H1 (cell line): ENCODE measurements around the gene RAB31. TPM values are rescaled to one million over a fixed set of nuclear protein-coding genes. Genes with fewer than 3 reads are reported as not detected.

Source experiments
- polyA plus RNA-seq, 7 experiments: library from polyadenylated mRNA; depleted of rRNA in 3 of 7; stranded (reverse) in 5 of 7; unstranded in 2 of 7; fragments of >200 nt in 5 of 7; fragments of 200-250 nt in 2 of 7; gene quantifications; 1 replicate in 5 of 7; 2 replicates in 1 of 7; 4 replicates in 1 of 7; pipeline versions ENCODE4 v1.2.1 to v1.2.3, GENCODE V29; 2011 to 2013; ENCODE audit warnings: missing spikeins in 2 of 7, mixed read lengths in 2 of 7
- total RNA-seq: library from RNA; stranded (reverse); fragmentation: NEBNext Ultra II Directional; extraction: Animal tissue kit (Norgen Biotek cat#: 25700); gene quantifications from 2 replicates; pipeline ENCODE4 v1.2.1, GENCODE V29; 2021
- TF ChIP-seq, protein P1 (sequence below): fragments of 300-600 bp; sonication (generic); IDR thresholded peaks from 2 replicates; pipeline ENCODE4 v1.7.1; 2012; ENCODE audit warnings: low read length, moderate library complexity, mild to moderate bottlenecking, inconsistent platforms; ENCODE audit not compliant: insufficient replicate concordance

RAB31 gene
- total and polyA plus RNA-seq, 2 of the 8 experiments (the other 6 are each of a cell fraction or from before 2014, with no cell fraction given), result 15.2 to 40.9 TPM

DNA sequence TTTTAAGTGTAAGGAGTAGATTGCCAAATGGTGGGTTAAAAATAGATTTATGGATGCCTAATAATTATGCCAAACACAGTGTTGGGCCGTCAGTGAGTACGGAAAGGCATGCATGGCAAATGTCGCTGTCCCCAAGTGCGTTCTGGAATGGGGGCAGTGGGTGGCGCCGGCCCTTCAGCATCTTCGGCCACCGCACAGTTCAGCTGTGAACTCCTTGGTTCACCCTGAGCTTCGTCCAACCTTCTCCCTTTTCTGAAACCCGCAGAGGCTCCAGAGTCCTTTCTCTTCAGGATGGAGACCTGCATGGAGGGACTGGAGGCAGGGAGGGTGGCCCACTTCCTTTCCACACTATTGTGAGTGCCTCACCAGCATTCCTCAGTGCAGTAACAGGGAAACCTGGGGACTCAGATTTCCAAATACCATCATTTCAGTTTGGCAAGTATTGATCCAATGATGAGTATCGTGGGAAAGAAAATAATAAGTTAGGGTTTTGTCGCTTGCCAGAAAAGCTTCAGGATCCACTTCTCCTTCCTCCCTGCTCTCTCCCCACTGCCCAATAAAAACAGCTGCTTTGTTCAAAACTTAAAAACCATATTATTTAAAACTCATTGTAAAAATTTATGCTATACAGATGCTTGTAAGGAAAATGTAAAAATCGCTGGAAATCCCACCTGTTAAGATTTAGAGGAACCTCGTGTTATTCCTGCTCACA lies 103.0 kb downstream of the RAB31 start (continued):
- TF ChIP-seq, protein P1, sequence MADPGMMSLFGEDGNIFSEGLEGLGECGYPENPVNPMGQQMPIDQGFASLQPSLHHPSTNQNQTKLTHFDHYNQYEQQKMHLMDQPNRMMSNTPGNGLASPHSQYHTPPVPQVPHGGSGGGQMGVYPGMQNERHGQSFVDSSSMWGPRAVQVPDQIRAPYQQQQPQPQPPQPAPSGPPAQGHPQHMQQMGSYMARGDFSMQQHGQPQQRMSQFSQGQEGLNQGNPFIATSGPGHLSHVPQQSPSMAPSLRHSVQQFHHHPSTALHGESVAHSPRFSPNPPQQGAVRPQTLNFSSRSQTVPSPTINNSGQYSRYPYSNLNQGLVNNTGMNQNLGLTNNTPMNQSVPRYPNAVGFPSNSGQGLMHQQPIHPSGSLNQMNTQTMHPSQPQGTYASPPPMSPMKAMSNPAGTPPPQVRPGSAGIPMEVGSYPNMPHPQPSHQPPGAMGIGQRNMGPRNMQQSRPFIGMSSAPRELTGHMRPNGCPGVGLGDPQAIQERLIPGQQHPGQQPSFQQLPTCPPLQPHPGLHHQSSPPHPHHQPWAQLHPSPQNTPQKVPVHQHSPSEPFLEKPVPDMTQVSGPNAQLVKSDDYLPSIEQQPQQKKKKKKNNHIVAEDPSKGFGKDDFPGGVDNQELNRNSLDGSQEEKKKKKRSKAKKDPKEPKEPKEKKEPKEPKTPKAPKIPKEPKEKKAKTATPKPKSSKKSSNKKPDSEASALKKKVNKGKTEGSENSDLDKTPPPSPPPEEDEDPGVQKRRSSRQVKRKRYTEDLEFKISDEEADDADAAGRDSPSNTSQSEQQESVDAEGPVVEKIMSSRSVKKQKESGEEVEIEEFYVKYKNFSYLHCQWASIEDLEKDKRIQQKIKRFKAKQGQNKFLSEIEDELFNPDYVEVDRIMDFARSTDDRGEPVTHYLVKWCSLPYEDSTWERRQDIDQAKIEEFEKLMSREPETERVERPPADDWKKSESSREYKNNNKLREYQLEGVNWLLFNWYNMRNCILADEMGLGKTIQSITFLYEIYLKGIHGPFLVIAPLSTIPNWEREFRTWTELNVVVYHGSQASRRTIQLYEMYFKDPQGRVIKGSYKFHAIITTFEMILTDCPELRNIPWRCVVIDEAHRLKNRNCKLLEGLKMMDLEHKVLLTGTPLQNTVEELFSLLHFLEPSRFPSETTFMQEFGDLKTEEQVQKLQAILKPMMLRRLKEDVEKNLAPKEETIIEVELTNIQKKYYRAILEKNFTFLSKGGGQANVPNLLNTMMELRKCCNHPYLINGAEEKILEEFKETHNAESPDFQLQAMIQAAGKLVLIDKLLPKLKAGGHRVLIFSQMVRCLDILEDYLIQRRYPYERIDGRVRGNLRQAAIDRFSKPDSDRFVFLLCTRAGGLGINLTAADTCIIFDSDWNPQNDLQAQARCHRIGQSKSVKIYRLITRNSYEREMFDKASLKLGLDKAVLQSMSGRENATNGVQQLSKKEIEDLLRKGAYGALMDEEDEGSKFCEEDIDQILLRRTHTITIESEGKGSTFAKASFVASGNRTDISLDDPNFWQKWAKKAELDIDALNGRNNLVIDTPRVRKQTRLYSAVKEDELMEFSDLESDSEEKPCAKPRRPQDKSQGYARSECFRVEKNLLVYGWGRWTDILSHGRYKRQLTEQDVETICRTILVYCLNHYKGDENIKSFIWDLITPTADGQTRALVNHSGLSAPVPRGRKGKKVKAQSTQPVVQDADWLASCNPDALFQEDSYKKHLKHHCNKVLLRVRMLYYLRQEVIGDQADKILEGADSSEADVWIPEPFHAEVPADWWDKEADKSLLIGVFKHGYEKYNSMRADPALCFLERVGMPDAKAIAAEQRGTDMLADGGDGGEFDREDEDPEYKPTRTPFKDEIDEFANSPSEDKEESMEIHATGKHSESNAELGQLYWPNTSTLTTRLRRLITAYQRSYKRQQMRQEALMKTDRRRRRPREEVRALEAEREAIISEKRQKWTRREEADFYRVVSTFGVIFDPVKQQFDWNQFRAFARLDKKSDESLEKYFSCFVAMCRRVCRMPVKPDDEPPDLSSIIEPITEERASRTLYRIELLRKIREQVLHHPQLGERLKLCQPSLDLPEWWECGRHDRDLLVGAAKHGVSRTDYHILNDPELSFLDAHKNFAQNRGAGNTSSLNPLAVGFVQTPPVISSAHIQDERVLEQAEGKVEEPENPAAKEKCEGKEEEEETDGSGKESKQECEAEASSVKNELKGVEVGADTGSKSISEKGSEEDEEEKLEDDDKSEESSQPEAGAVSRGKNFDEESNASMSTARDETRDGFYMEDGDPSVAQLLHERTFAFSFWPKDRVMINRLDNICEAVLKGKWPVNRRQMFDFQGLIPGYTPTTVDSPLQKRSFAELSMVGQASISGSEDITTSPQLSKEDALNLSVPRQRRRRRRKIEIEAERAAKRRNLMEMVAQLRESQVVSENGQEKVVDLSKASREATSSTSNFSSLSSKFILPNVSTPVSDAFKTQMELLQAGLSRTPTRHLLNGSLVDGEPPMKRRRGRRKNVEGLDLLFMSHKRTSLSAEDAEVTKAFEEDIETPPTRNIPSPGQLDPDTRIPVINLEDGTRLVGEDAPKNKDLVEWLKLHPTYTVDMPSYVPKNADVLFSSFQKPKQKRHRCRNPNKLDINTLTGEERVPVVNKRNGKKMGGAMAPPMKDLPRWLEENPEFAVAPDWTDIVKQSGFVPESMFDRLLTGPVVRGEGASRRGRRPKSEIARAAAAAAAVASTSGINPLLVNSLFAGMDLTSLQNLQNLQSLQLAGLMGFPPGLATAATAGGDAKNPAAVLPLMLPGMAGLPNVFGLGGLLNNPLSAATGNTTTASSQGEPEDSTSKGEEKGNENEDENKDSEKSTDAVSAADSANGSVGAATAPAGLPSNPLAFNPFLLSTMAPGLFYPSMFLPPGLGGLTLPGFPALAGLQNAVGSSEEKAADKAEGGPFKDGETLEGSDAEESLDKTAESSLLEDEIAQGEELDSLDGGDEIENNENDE, result no peak
- TF ChIP-seq, all 59 proteins: peak for 2
